Heart left ventricle (tissue), 13 donors: Measurements from ENCODE around the gene IFNGR1.

Experiments
- POLR2A ChIP-seq, 2 donors: fragments of 450-650 bp; IDR thresholded peaks; one replicate each; pipeline ENCODE4 v1.6.1; 2017; ENCODE audit warnings: antibody characterized with exemption in 2 of 2, mild to moderate bottlenecking in 2 of 2, moderate library complexity in 2 of 2
- TF ChIP-seq, protein P1 (sequence below), 12 donors: fragments of 200-600 bp; sonication (generic) in 4 of 12; IDR thresholded peaks; one replicate each; pipeline versions ENCODE4 v1.5.0 to v1.8.0; 2018 to 2022; ENCODE audit warnings: antibody characterized with exemption in 12 of 12, mild to moderate bottlenecking in 5 of 12
- donor health status: ischemic (EF 13 %, LVEDD 7.1; RV severe dilation, severe dysfunction).
- donor health status: DM: no; HTN: yes; CAD: no.
- donor health status: DM: no; HTN: no; CAD: no.
- donor health status: ischemic (EF 25% LVEDD 6.9; RV normal size, moderate dysfunction).
- donor health status: ischemic (EF 25% LVEDD 5.7; RV mildly dilated, moderate dysfunction).
- donor health status: ischemic (EF 35%, LVEDD 5.7; RV mildly dilated, moderate dysfunction).
- donor health status: nonischemic (EF 11% LVEDD 7.7; RV severe dilation, severe dysfunction).
- donor health status: DM: yes; HTN: yes; CAD: no.
- donor health status: PGD.
- donor health status: ischemic (EF 29% LVEDD 5.4; RV normal size, mild dysfunction).
- donor health status: nonischemic (EF 23%, LVEDD 6.1; RV moderate dilation, normal function).

DNA sequence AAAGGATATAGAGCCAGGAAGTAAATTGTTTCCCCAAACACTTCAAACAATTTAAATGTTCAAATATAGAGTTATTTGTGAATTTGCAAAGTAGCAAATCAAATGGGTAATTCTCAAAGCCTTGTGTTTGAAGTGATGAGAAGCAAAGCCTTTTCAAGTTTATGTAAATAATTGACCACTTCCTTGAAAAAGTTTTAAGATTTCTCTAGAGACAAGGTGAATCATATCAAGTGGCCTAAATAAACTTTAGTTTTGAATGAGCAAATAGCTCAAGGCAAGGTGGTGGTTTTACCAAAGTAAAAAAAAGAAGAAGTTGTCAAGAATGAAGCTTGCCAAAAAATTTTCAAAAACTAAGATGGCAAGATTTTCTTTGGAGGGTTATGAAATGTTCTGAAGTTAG lies 42.6 kb upstream of the IFNGR1 start:
- TF ChIP-seq, protein P1, sequence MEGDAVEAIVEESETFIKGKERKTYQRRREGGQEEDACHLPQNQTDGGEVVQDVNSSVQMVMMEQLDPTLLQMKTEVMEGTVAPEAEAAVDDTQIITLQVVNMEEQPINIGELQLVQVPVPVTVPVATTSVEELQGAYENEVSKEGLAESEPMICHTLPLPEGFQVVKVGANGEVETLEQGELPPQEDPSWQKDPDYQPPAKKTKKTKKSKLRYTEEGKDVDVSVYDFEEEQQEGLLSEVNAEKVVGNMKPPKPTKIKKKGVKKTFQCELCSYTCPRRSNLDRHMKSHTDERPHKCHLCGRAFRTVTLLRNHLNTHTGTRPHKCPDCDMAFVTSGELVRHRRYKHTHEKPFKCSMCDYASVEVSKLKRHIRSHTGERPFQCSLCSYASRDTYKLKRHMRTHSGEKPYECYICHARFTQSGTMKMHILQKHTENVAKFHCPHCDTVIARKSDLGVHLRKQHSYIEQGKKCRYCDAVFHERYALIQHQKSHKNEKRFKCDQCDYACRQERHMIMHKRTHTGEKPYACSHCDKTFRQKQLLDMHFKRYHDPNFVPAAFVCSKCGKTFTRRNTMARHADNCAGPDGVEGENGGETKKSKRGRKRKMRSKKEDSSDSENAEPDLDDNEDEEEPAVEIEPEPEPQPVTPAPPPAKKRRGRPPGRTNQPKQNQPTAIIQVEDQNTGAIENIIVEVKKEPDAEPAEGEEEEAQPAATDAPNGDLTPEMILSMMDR (IDR thresholded peaks at IDR 0.05) = no peak
- no peak for TF ChIP-seq POLR2A (IDR thresholded peaks at IDR 0.05)
